Parathyroid adenoma (tissue), 2 donors: ENCODE measurements around the gene GDPD5.

ENCODE experiments used
- H2AFZ ChIP-seq: fragments of 300-600 bp; sonication (generic); one replicate; pipeline ENCODE4 v1.7.0; 2017; ENCODE audit warnings: antibody characterized with exemption, mild to moderate bottlenecking
- H3K27ac ChIP-seq: fragments of 300-600 bp; sonication (generic); one replicate; pipeline ENCODE4 v1.7.0; 2017
- H3K27me3 ChIP-seq: fragments of 300-600 bp; sonication (generic); one replicate; pipeline ENCODE4 v1.7.0; 2017; ENCODE audit warnings: low read length; ENCODE audit not compliant: control insufficient read depth, insufficient read depth
- H3K36me3 ChIP-seq: fragments of 300-600 bp; sonication (generic); one replicate; pipeline ENCODE4 v1.7.0; 2017; ENCODE audit warnings: low read length; ENCODE audit not compliant: control insufficient read depth, insufficient read depth
- H3K4me1 ChIP-seq: fragments of 300-600 bp; sonication (generic); one replicate; pipeline ENCODE4 v1.7.0; 2017; ENCODE audit warnings: control low read depth
- H3K4me2 ChIP-seq: fragments of 300-600 bp; sonication (generic); one replicate; pipeline ENCODE4 v1.7.0; 2017; ENCODE audit warnings: low read length
- H3K4me3 ChIP-seq: fragments of 300-600 bp; sonication (generic); one replicate; pipeline ENCODE4 v1.7.0; 2017; ENCODE audit warnings: low read depth, low read length
- H3K79me2 ChIP-seq: fragments of 300-600 bp; sonication (generic); one replicate; pipeline ENCODE4 v1.7.0; 2017; ENCODE audit warnings: control low read depth
- H3K9ac ChIP-seq: fragments of 300-600 bp; sonication (generic); one replicate; pipeline ENCODE4 v1.7.0; 2017; ENCODE audit warnings: mild to moderate bottlenecking
- H3K9me3 ChIP-seq: fragments of 300-600 bp; sonication (generic); one replicate; pipeline ENCODE4 v1.7.0; 2017; ENCODE audit warnings: low read length; ENCODE audit not compliant: control insufficient read depth
- TF ChIP-seq, protein P1 (sequence below): fragments of 300-600 bp; sonication (generic); IDR thresholded peaks from one replicate; pipeline ENCODE4 v1.7.0; 2017; ENCODE audit warnings: antibody characterized with exemption, mild to moderate bottlenecking
- donor health status: primary hyperparathyroidism.

The GDPD5 gene

DNA sequence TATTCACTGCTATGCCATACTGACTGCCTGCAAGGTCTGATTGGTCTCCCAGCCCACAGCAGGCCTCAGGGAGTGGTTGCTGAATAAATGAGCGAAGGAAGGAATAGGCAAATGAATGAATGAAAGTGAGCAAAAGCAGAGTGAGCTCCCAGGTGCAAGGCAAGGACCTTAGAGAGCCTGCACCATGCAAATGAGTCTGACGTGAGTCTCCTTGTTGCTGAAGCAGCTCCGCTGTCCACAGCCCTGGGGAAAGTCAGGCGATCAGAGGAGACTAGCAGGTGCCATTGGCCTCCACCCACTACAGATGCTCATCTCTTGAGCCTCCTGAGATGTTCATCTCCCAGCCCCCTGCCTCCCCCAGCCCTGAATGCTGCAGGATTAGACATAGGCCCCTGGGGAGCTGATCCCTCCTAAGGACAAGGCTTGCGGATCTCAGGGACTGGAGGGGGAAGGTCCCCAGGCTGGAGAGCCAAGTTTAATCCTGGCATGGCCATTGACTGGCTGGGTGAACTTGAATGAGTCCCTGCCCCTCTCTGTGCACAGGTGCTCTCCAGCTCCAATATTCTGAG, 22.1 kb downstream of the GDPD5 start:
- no peaks in the 10 kb centered on the region for H3K4me1 ChIP-seq
- H3K36me3 ChIP-seq = no peaks in the 10 kb centered on the region

DNA sequence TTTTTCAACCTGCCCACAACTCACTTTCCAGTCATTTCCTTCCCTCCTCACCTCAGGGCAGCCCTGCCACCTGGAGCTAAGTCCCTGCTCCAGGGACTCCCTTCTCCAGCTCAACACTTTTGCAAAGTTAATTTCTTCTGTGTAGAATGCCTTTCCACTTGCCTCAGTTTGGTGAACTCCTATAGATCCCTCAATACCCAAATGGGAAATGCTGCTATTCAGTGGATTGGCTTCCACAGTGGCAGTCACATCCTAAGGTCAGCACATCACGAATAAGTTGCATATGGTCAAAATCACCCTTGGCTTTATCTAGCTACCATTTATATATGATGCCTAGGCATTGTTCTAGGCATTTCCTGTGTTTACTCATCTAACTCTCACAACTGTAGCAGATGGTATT, 23.6 kb downstream of the GDPD5 start:
- TF ChIP-seq, protein P1, sequence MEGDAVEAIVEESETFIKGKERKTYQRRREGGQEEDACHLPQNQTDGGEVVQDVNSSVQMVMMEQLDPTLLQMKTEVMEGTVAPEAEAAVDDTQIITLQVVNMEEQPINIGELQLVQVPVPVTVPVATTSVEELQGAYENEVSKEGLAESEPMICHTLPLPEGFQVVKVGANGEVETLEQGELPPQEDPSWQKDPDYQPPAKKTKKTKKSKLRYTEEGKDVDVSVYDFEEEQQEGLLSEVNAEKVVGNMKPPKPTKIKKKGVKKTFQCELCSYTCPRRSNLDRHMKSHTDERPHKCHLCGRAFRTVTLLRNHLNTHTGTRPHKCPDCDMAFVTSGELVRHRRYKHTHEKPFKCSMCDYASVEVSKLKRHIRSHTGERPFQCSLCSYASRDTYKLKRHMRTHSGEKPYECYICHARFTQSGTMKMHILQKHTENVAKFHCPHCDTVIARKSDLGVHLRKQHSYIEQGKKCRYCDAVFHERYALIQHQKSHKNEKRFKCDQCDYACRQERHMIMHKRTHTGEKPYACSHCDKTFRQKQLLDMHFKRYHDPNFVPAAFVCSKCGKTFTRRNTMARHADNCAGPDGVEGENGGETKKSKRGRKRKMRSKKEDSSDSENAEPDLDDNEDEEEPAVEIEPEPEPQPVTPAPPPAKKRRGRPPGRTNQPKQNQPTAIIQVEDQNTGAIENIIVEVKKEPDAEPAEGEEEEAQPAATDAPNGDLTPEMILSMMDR = no peak
- Histone ChIP-seq H3K4me2 (no peak overlapping the region), H3K27me3 (no peaks in the 10 kb centered on the region), H3K4me3 (no peak overlapping the region), H3K27ac (no peak overlapping the region), H3K79me2 (no peaks in the 10 kb centered on the region), H3K9ac (no peak overlapping the region), H2AFZ (no peak overlapping the region), H3K9me3 (no peaks in the 10 kb centered on the region), H3K36me3 (no peaks in the 10 kb centered on the region), H3K4me1 (no peaks in the 10 kb centered on the region)

More for the DNA sequence above, 22.1 kb downstream of the GDPD5 start:
- H3K9me3 ChIP-seq = no peaks in the 10 kb centered on the region
- H3K79me2 ChIP-seq = no peaks in the 10 kb centered on the region
- no peak overlapping the region for H2AFZ ChIP-seq
- no peak overlapping the region for H3K4me3 ChIP-seq
- no peak overlapping the region for H3K9ac ChIP-seq
- no peak overlapping the region for H3K4me2 ChIP-seq
- TF ChIP-seq, protein P1 = no peak
- H3K27ac ChIP-seq = no peak overlapping the region
- no peaks in the 10 kb centered on the region for H3K27me3 ChIP-seq

DNA sequence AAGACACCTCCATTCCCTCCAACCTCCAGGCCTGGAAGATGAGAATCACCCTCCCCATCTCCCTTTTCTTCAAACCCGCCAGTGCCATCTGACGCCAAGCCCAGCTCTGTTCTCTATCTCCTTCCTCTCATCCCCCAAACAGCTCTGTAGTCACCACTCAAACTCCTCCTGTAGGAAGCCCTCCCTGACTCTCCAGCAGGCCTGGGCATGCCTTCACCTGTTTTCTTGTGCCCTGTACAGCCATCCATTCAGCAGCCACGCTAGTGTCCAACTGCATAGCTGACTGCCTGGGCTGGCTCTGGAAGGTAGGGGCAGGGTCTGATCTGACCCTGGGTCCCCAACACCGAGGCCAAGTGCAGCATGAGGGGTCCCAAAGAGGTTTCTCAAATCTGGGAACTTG, 25.0 kb downstream of the GDPD5 start:
- H3K4me1 ChIP-seq = no peaks in the 10 kb centered on the region
- H3K9me3 ChIP-seq = no peaks in the 10 kb centered on the region
- no peaks in the 10 kb centered on the region for H3K79me2 ChIP-seq
- H3K9ac ChIP-seq = no peak overlapping the region
- no peaks in the 10 kb centered on the region for H3K36me3 ChIP-seq
- H3K4me2 ChIP-seq = no peak overlapping the region
- TF ChIP-seq, protein P1 = no peak
- no peaks in the 10 kb centered on the region for H3K27me3 ChIP-seq
- H3K4me3 ChIP-seq = no peak overlapping the region
- no peak overlapping the region for H2AFZ ChIP-seq
- H3K27ac ChIP-seq = no peak overlapping the region

DNA sequence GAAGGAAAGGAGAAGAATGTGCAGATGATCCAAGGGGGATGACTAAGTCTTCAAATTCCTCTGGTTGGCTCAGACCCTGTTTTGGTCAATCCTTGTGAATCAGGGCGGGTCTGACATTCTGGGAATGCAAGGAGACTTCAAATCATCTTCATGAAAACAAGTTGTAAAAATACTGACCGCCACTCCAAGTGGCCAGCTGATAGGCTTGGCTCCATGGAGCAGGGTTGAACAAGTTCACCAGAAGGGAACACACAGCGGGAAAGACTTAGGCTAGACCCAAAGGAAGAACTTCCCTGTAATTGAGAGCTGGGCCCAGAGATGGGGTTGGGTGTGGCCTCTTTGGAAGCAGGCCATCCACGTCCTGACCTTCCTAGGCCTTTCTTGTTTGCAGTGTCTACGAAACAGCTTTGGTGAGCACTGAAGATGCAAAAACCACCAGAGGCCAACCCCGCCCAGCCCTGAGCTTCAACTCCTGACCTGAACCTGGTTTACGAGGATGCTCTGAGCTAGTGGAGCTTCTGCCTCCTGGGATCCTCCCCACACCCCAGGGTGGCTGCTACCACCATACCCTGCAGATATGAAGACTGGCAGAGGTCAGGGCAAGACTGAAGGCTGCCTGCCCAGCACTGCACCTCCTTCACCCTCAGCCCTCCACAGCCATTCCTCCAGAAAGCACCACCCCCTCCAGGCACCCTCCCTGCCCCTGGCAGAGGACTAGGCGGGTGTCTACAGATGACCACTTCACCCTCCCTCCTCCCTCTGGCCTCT, 26.1 kb downstream of the GDPD5 start:
- Histone ChIP-seq H3K4me2 (no peak overlapping the region), H3K9me3 (no peaks in the 10 kb centered on the region), H3K36me3 (no peaks in the 10 kb centered on the region), H3K27ac (no peak overlapping the region), H3K4me3 (no peak overlapping the region), H2AFZ (no peak overlapping the region), H3K4me1 (no peaks in the 10 kb centered on the region), H3K9ac (no peak overlapping the region), H3K27me3 (no peaks in the 10 kb centered on the region), H3K79me2 (no peaks in the 10 kb centered on the region)
- TF ChIP-seq, protein P1 = no peak
